Ishikawa (cell line): ENCODE measurements around the gene GRHPR.
A peak's percentile ranks its signal among the peaks of the same experiment; 100 is the strongest.

ENCODE experiments used
- CEBPB ChIP-seq: IDR thresholded peaks from 2 replicates; pipeline ENCODE4 v1.6.1; 2012
- CREB1 ChIP-seq: IDR thresholded peaks from 2 replicates; pipeline ENCODE4 v1.6.1; 2012; ENCODE audit warnings: low read depth
- EGR1 ChIP-seq: IDR thresholded peaks from 2 replicates; pipeline ENCODE4 v1.6.1; 2012
- EP300 ChIP-seq: IDR thresholded peaks from 2 replicates; pipeline ENCODE4 v1.6.1; 2012; ENCODE audit warnings: borderline replicate concordance
- FOXM1 ChIP-seq: IDR thresholded peaks from 2 replicates; pipeline ENCODE4 v1.6.1; 2012; ENCODE audit warnings: low read depth, borderline replicate concordance
- NFIC ChIP-seq: IDR thresholded peaks from 2 replicates; pipeline ENCODE4 v1.6.1; 2012
- RAD21 ChIP-seq: IDR thresholded peaks from 2 replicates; pipeline ENCODE4 v1.6.1; 2012; ENCODE audit warnings: low read depth
- TAF1 ChIP-seq: IDR thresholded peaks from 2 replicates; pipeline ENCODE4 v1.6.1; 2012; ENCODE audit warnings: low read depth, mild to moderate bottlenecking
- TCF12 ChIP-seq: IDR thresholded peaks from 2 replicates; pipeline ENCODE4 v1.6.1; 2012; ENCODE audit warnings: low read depth
- TEAD4 ChIP-seq: IDR thresholded peaks from 2 replicates; pipeline ENCODE4 v1.6.1; 2012
- YY1 ChIP-seq: IDR thresholded peaks from 2 replicates; pipeline ENCODE4 v1.6.1; 2012; ENCODE audit warnings: low read depth
- ZBTB7A ChIP-seq: IDR thresholded peaks from 2 replicates; pipeline ENCODE4 v1.6.1; 2012; ENCODE audit warnings: low read depth
- TF ChIP-seq, protein P1 (sequence below): IDR thresholded peaks from 2 replicates; pipeline ENCODE4 v1.6.1; 2012
- TF ChIP-seq, protein P2 (sequence below): IDR thresholded peaks from 2 replicates; pipeline ENCODE4 v1.6.1; 2012
- TF ChIP-seq, protein P3 (sequence below): IDR thresholded peaks from 2 replicates; pipeline ENCODE4 v1.6.1; 2012; ENCODE audit warnings: low read depth, mild to moderate bottlenecking

Gene GRHPR

DNA sequence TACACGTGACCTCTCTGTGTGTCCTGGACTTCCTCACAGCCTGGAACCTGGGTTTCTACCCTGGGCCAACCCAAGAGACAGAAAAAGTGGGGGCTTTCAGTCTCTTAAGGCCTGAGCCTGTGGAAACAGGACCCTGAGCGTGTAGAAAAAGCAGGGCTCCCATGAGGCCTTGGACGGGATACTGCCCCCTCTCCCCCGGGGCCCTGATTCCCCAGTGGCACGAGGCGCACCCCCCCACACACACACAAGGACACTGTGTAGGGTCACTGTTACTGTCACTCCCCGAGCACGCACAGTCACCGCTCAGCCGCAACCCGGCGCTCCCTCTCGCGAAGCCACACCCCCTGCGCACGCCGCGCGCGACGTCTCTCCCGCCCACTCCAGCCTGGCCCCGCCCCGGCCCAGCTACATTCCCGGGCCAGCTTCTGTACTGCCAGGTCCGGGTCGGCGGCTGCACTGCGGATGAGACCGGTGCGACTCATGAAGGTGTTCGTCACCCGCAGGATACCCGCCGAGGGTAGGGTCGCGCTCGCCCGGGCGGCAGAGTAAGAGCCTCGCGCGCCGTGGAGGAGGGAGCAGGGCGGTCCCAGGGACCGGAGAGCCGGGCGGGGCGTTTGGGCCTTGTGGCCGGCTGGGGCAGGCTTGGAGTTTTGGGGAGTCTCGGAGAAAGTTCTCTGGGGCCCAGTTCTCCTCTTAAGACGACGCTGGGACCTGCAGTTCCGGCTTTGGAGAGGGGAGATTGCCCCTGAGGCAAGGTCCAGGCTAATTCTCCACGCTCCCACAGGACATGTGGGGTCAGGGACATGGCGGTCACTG is at the start of gene GRHPR:
Gene GRHPR, plus strand, starts transcription at position 408 of the 816 bp plus-strand sequence. Its CDS starts 55 bp downstream, at position 463.
- TF ChIP-seq TAF1 (peak; percentile 89), TCF12 (peak; percentile 22; the same call in 1 of the 2 replicates), EP300 (no peak; the same call in 1 of the 2 replicates), CEBPB (no peak), EGR1 (peak; percentile 72; the same call in 1 of the 2 replicates), FOXM1 (no peak), CREB1 (no peak), TEAD4 (peak; percentile 57), YY1 (0 out of 2 replicates have a peak, but pooled peaks have one; percentile 9)
- TF ChIP-seq, protein P1, sequence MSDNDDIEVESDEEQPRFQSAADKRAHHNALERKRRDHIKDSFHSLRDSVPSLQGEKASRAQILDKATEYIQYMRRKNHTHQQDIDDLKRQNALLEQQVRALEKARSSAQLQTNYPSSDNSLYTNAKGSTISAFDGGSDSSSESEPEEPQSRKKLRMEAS, result peak; percentile 68
- TF ChIP-seq, protein P2, sequence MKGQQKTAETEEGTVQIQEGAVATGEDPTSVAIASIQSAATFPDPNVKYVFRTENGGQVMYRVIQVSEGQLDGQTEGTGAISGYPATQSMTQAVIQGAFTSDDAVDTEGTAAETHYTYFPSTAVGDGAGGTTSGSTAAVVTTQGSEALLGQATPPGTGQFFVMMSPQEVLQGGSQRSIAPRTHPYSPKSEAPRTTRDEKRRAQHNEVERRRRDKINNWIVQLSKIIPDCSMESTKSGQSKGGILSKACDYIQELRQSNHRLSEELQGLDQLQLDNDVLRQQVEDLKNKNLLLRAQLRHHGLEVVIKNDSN, result peak; percentile 86

DNA sequence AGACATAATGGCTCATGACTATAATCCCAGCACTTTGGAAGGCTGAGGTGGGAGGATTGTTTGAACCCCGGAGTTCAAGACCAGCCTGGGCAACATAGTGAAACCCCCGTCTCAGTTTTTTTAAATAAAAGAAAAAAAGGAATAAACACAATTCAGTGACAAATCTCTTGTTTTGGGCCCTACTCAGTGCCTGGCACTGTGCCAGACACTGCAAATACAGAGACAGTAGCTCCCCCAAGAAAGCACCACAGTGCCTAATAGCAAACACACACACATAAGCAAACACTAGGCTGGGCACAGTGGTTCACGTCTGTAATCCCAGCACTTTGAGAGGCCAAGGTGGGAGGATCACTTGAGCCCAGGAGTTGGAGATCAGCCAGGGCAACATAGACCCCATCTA is 49.7 kb upstream of the GRHPR start:
- peak; percentile 16; the same call in 1 of the 2 replicates for TF ChIP-seq NFIC
- TF ChIP-seq TCF12, result no peak

DNA sequence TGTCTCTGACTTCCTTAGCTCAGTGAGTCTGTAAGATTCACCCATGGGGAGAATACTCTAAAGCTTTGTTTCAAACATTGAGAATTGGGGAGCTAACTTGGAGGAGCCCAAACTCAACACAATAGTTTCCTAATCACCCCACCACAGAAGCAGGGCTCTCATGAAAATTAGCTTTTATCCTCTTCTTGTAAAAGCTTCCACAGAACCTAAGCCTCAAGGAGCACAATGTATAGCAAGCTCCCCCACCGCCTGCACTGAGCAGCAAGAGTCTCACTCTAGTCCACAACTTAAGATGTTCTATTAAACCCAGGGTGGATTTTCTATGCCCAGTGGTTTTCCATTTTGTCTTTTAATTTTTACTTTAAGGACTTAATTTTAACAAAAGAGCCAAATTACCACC is 48.9 kb upstream of the GRHPR start:
- TF ChIP-seq, protein P3, sequence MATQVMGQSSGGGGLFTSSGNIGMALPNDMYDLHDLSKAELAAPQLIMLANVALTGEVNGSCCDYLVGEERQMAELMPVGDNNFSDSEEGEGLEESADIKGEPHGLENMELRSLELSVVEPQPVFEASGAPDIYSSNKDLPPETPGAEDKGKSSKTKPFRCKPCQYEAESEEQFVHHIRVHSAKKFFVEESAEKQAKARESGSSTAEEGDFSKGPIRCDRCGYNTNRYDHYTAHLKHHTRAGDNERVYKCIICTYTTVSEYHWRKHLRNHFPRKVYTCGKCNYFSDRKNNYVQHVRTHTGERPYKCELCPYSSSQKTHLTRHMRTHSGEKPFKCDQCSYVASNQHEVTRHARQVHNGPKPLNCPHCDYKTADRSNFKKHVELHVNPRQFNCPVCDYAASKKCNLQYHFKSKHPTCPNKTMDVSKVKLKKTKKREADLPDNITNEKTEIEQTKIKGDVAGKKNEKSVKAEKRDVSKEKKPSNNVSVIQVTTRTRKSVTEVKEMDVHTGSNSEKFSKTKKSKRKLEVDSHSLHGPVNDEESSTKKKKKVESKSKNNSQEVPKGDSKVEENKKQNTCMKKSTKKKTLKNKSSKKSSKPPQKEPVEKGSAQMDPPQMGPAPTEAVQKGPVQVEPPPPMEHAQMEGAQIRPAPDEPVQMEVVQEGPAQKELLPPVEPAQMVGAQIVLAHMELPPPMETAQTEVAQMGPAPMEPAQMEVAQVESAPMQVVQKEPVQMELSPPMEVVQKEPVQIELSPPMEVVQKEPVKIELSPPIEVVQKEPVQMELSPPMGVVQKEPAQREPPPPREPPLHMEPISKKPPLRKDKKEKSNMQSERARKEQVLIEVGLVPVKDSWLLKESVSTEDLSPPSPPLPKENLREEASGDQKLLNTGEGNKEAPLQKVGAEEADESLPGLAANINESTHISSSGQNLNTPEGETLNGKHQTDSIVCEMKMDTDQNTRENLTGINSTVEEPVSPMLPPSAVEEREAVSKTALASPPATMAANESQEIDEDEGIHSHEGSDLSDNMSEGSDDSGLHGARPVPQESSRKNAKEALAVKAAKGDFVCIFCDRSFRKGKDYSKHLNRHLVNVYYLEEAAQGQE, result no peak
- TF ChIP-seq RAD21 (no peak), YY1 (no peak), FOXM1 (no peak), TCF12 (no peak), ZBTB7A (no peak), EGR1 (no peak), CREB1 (no peak), TAF1 (no peak), EP300 (no peak), CEBPB (no peak), NFIC (no peak), TEAD4 (no peak)
- TF ChIP-seq, protein P2, result no peak
- TF ChIP-seq, protein P1, result no peak

DNA sequence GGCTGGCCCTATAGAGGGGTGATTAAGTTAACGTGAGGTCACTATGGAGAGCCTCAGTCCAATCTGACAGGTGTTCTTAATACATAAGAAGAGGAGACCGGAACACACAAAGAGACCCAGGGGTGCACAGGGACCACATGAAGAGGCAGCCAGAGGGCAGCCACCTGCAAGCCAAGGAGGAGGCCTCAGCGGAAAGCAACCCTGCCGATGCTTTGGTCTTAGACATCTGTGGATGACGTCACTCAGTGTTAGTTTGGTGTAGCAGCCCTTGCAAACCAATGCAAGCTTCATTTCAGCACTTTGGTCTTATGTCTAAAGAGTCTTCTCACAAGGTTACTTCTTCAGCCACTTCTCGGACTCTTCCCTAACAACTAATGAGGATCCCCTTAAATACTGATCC is 47.6 kb upstream of the GRHPR start:
- TF ChIP-seq TAF1 (no peak), CEBPB (no peak), EGR1 (no peak), FOXM1 (no peak), YY1 (no peak), ZBTB7A (no peak), TEAD4 (no peak)
- TF ChIP-seq, protein P3, result no peak
- TF ChIP-seq, protein P1, result no peak
- TF ChIP-seq, protein P2, result no peak

DNA sequence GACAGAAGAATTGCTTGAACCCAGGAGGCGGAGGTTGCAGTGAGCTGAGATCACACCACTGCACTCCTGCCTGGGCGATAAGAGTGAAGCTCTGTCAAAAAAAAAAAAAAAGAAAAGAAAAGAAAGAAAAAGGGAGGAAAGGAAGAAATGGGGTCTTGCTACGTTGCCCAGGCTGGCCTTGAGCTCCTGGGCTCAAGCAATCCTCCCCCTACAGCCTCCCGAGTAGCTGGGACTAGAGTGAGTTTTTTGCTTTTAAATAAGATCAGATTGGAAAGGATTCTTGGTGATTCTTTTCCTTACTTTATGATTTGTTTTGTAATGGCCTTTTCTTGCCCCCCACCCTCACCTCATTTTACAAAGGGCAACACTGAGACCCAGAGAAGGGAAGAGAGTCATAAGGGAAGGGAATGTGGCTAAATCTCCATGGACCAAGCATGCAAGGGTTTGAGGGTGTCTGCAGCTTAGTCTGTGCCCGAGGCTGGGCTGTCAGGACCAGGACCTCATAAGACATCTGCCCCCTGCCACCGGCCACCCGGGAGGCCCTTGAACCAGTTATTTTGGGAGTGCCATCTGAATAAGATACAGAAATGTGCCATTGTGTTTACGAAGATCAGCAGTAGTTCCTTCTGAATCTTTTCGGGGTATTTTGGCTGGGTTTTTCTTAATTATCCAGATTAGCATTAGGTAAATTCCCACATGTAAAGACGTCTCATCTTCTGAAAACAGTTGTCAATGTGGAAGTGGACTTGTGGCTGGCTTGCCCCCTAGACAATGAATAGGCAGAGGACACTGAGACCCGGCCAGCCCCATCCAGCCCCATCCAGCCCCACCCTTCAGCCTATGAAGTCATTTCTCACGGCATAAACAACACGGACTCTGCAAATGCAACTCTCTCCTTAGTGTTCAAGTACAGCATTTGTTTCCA is 44.5 kb upstream of the GRHPR start:
- no peak for TF ChIP-seq TAF1
- no peak for TF ChIP-seq TEAD4
- no peak for TF ChIP-seq RAD21
- TF ChIP-seq, protein P2, result no peak
- TF ChIP-seq ZBTB7A, result no peak
- TF ChIP-seq, protein P3, result no peak
- no peak for TF ChIP-seq CEBPB
- TF ChIP-seq TCF12, result no peak
- TF ChIP-seq NFIC, result no peak
- TF ChIP-seq EP300, result no peak
- no peak for TF ChIP-seq FOXM1
- TF ChIP-seq, protein P1, result no peak
- no peak for TF ChIP-seq YY1
- no peak for TF ChIP-seq CREB1
- TF ChIP-seq EGR1, result no peak
